IMR-90 (cell line): ENCODE data around the gene FER1L5.

Experiments used
- CHD1 ChIP-seq: IDR thresholded peaks from 2 replicates; pipeline ENCODE4 v1.6.1; 2012; ENCODE audit warnings: low read depth, low read length, improper control_type of control experiment
- ELK1 ChIP-seq: fragments of 150-350 bp; IDR thresholded peaks from 2 replicates; pipeline ENCODE4 v1.6.1; 2016; ENCODE audit warnings: low read depth, mild to moderate bottlenecking, low read length, moderate library complexity, borderline replicate concordance
- FOS ChIP-seq: fragments of 150-350 bp; IDR thresholded peaks from 2 replicates; pipeline ENCODE4 v1.6.1; 2016; ENCODE audit warnings: low read depth, low read length
- MAFK ChIP-seq: IDR thresholded peaks from 2 replicates; pipeline ENCODE4 v1.6.1; 2012; ENCODE audit warnings: low read depth, low read length, improper control_type of control experiment
- POLR2A ChIP-seq: IDR thresholded peaks from 2 replicates; pipeline ENCODE4 v1.6.1; 2012; ENCODE audit warnings: mild to moderate bottlenecking, low read depth, low read length
- RAD21 ChIP-seq: IDR thresholded peaks from 2 replicates; pipeline ENCODE4 v1.6.1; 2012; ENCODE audit warnings: low read length, improper control_type of control experiment
- RCOR1 ChIP-seq: IDR thresholded peaks from 2 replicates; pipeline ENCODE4 v1.6.1; 2012; ENCODE audit warnings: mild to moderate bottlenecking, low read length, improper control_type of control experiment; ENCODE audit not compliant: insufficient replicate concordance
- TF ChIP-seq, protein P1 (sequence below): conservative IDR thresholded peaks from 2 replicates; pipeline ENCODE4 v1.5.1; 2012; ENCODE audit warnings: mild to moderate bottlenecking, low read depth, low read length, improper control_type of control experiment
- TF ChIP-seq, protein P2 (sequence below): fragments of 150-350 bp; IDR thresholded peaks from 2 replicates; pipeline ENCODE4 v1.6.1; 2017; ENCODE audit warnings: mild to moderate bottlenecking, antibody characterized with exemption, low read length, low read depth

DNA sequence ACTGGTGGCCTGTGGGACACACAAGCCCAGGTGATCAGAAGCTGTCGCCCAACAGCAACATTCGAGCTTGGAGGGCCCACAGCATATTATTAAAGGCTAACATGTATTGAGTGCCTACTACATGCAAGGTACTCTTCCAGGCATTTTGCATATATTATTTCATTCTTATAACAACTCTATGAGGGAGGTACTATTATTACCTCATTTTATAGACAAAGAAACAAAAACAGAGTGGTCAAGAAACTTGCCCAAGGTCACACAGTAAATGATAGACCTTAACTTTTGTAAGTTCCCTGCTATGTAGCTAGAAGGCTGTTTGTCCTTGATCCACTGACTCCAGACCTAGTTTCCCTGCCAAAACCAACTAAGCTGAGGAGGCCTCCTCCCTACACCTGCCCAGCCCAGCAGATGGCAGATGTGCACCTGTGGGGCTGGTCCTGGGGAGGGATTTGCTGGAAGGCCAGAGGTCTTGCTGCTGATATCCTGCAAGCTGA lies 40.2 kb upstream of the FER1L5 start:
- TF ChIP-seq, protein P1, sequence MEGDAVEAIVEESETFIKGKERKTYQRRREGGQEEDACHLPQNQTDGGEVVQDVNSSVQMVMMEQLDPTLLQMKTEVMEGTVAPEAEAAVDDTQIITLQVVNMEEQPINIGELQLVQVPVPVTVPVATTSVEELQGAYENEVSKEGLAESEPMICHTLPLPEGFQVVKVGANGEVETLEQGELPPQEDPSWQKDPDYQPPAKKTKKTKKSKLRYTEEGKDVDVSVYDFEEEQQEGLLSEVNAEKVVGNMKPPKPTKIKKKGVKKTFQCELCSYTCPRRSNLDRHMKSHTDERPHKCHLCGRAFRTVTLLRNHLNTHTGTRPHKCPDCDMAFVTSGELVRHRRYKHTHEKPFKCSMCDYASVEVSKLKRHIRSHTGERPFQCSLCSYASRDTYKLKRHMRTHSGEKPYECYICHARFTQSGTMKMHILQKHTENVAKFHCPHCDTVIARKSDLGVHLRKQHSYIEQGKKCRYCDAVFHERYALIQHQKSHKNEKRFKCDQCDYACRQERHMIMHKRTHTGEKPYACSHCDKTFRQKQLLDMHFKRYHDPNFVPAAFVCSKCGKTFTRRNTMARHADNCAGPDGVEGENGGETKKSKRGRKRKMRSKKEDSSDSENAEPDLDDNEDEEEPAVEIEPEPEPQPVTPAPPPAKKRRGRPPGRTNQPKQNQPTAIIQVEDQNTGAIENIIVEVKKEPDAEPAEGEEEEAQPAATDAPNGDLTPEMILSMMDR = no peak
- no peak for TF ChIP-seq RCOR1
- TF ChIP-seq, protein P2, sequence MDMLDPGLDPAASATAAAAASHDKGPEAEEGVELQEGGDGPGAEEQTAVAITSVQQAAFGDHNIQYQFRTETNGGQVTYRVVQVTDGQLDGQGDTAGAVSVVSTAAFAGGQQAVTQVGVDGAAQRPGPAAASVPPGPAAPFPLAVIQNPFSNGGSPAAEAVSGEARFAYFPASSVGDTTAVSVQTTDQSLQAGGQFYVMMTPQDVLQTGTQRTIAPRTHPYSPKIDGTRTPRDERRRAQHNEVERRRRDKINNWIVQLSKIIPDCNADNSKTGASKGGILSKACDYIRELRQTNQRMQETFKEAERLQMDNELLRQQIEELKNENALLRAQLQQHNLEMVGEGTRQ = no peak
- no peak for TF ChIP-seq RAD21
- no peak for TF ChIP-seq CHD1
- no peak for TF ChIP-seq ELK1
- TF ChIP-seq MAFK = no peak
- TF ChIP-seq POLR2A = no peak
- no peak for TF ChIP-seq FOS
